CD4-positive, alpha-beta T cell (primary cell): Measurements from ENCODE around the gene OR52L1. TPM values are rescaled to one million over a fixed set of nuclear protein-coding genes. Genes with fewer than 3 reads are reported as not detected.

ENCODE experiments used
- ATAC-seq: fragments of 200-7000 bp; cut with Tn5 transposase; one replicate; pipeline ENCODE4 v1.10.0; 2022; ENCODE audit warnings: mild to moderate bottlenecking; ENCODE audit not compliant: poor library complexity
- CTCF ChIA-PET: fragments of 350-600 bp; sonication (Branson Sonifier 250); formaldehyde crosslinking; loops from one replicate; lab custom pipeline; 2021; ENCODE audit warnings: antibody characterized with exemption, inconsistent platforms; lab: Charles Lee
- POLR2A ChIA-PET: fragments of 350-600 bp; sonication (Branson Sonifier 250); formaldehyde crosslinking; loops from one replicate; lab custom pipeline; 2021; ENCODE audit warnings: antibody characterized with exemption, inconsistent platforms; lab: Charles Lee
- DNase-seq, 14 experiments: peaks; one replicate each; pipeline ENCODE4 v3.0.0-alpha.2; 2013 to 2020; ENCODE audit warnings: mixed read lengths in 2 of 14
- H3K27ac ChIP-seq, 2 donors: one replicate each; pipeline versions ENCODE4 v1.5.1 to v1.7.0; 2013; ENCODE audit warnings: low read length in 2 of 2, low read depth in 1 of 2, mild to moderate bottlenecking in 1 of 2
- H3K27me3 ChIP-seq, 2 experiments: 1 replicate in 1 of 2; 2 replicates in 1 of 2; pipeline versions ENCODE4 v1.6.1 to v1.7.0; 2013; ENCODE audit warnings: low read length in 2 of 2, control low read depth in 1 of 2, mild to moderate bottlenecking in 1 of 2, moderate library complexity in 1 of 2; ENCODE audit not compliant: insufficient read depth in 2 of 2, control insufficient read depth in 1 of 2
- H3K36me3 ChIP-seq: one replicate; pipeline ENCODE4 v1.6.1; 2013; ENCODE audit warnings: low read length, control low read depth; ENCODE audit not compliant: insufficient read depth
- H3K4me1 ChIP-seq: one replicate; pipeline ENCODE4 v1.6.1; 2013; ENCODE audit warnings: low read length, control low read depth; ENCODE audit not compliant: insufficient read depth
- H3K4me3 ChIP-seq: one replicate; pipeline ENCODE4 v1.5.1; 2013; ENCODE audit warnings: mild to moderate bottlenecking, low read length, moderate library complexity
- H3K9me3 ChIP-seq, 2 experiments: 1 replicate in 1 of 2; 2 replicates in 1 of 2; pipeline versions ENCODE4 v1.6.1 to v1.7.0; 2013; ENCODE audit warnings: low read length in 2 of 2, mild to moderate bottlenecking in 2 of 2, control low read depth in 1 of 2, moderate library complexity in 1 of 2; ENCODE audit not compliant: control insufficient read depth in 1 of 2, insufficient read depth in 1 of 2
- H3K27ac Mint-ChIP-seq: one replicate; pipeline ENCODE4 v1.8.0; 2020; ENCODE audit warnings: mixed read lengths
- H3K27me3 Mint-ChIP-seq: one replicate; pipeline ENCODE4 v1.8.0; 2021; ENCODE audit warnings: mixed read lengths
- H3K36me3 Mint-ChIP-seq: one replicate; pipeline ENCODE4 v1.8.0; 2021; ENCODE audit warnings: low read depth, mixed read lengths
- H3K4me1 Mint-ChIP-seq: one replicate; pipeline ENCODE4 v1.8.0; 2021; ENCODE audit warnings: low read depth, mixed read lengths
- H3K4me3 Mint-ChIP-seq: one replicate; pipeline ENCODE4 v1.8.0; 2020; ENCODE audit warnings: mild to moderate bottlenecking, mixed read lengths
- H3K9me3 Mint-ChIP-seq: one replicate; pipeline ENCODE4 v1.8.0; 2020; ENCODE audit warnings: mixed read lengths
- intact Hi-C, 2 experiments: fragments of 100-400 bp; cut with DNase I in 1 of 2; cut with micrococcal nuclease in 1 of 2; formaldehyde crosslinking; loops; one replicate each; pipeline versions ENCODE4 v1.15.1 to v1.9.0; 2023 to 2025; cut with DNase I, micrococcal nuclease
- total RNA-seq, 174 experiments: library from RNA in 2 of 174; stranded (reverse) in 2 of 174; gene quantifications; one replicate each; pipeline ENCODE4 v1.2.3 and lab custom pipeline; 2021 to 2026
- TF ChIP-seq, protein P1 (sequence below): fragments of 200-600 bp; IDR thresholded peaks from one replicate; pipeline ENCODE4 v1.8.0; 2022; ENCODE audit warnings: antibody characterized with exemption, mild to moderate bottlenecking

Gene OR52L1
- total RNA-seq, 2 experiments from 2014 or later = not detected

DNA sequence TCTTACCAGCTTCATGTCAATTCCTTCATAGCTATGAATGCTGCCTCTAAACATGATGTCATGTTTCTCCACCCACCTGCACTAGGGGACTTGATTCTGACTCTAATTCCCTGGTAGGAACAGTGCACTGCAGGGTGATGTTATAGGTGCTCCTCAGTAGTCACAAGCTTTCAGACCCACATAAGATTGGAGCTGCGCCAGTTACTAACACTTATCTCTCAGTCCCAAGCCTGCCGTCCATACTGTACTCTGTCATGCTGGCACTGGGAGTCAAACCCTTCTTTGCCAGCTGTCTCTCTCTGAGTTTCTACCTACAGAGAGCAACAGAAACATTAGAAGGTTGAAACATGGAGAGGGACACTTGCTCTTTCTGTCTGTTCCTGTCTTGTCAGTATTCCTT is 38.3 kb upstream of the OR52L1 start:
- intact Hi-C loops = loop anchor here in 1 of 2 experiments (2.0 kb wide), 1 partner anchor 290 kb away; no protein-coding TSS in a partner anchor
- no peaks in the 10 kb centered on the region for H3K4me1 Mint-ChIP-seq
- H3K27me3 ChIP-seq = peaks cover 4 to 14% of the 10 kb centered on the region in 2 experiments
- TF ChIP-seq, protein P1, sequence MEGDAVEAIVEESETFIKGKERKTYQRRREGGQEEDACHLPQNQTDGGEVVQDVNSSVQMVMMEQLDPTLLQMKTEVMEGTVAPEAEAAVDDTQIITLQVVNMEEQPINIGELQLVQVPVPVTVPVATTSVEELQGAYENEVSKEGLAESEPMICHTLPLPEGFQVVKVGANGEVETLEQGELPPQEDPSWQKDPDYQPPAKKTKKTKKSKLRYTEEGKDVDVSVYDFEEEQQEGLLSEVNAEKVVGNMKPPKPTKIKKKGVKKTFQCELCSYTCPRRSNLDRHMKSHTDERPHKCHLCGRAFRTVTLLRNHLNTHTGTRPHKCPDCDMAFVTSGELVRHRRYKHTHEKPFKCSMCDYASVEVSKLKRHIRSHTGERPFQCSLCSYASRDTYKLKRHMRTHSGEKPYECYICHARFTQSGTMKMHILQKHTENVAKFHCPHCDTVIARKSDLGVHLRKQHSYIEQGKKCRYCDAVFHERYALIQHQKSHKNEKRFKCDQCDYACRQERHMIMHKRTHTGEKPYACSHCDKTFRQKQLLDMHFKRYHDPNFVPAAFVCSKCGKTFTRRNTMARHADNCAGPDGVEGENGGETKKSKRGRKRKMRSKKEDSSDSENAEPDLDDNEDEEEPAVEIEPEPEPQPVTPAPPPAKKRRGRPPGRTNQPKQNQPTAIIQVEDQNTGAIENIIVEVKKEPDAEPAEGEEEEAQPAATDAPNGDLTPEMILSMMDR = no peak
- ATAC-seq (no peak), DNase-seq (no peak)
- H3K4me3 ChIP-seq = no peak overlapping the region
- POLR2A ChIA-PET = no interaction called here
- H3K9me3 ChIP-seq = no peaks in the 10 kb centered on the region
- no peak overlapping the region for H3K27ac ChIP-seq
- H3K4me3 Mint-ChIP-seq = no peak overlapping the region
- H3K36me3 ChIP-seq = no peaks in the 10 kb centered on the region
- no peaks in the 10 kb centered on the region for H3K4me1 ChIP-seq
- CTCF ChIA-PET = no interaction called here
- H3K9me3 Mint-ChIP-seq = no peaks in the 10 kb centered on the region
- peaks cover 49% of the 10 kb centered on the region for H3K27me3 Mint-ChIP-seq
- no peaks in the 10 kb centered on the region for H3K36me3 Mint-ChIP-seq
- no peak overlapping the region for H3K27ac Mint-ChIP-seq

DNA sequence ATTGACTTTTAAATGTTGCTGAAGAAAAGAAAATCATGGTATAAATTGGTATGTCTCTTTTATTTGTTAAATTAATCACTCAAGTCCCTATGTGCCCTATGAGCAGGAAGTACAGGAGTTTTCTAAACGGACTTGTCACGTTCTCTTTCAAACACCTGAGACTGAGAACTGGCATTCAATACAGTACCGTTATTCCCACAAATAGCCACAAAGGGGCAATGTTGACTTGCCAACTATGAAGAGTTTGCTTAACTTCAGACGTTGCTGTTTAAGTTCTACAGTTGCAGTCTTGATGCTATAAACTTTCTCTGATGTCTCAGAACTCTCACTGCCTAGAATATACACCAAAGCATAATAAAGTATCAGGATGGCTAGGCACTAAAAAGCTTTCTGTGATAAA is 36.2 kb upstream of the OR52L1 start:
- intact Hi-C loops = loop anchor here (1.0 to 2.0 kb wide), 2 partner anchors 291 to 330 kb away; no protein-coding TSS in a partner anchor
- no peak overlapping the region for H3K27ac ChIP-seq
- POLR2A ChIA-PET = no interaction called here
- H3K27me3 Mint-ChIP-seq = peaks cover 57% of the 10 kb centered on the region
- H3K9me3 Mint-ChIP-seq = no peaks in the 10 kb centered on the region
- H3K4me3 Mint-ChIP-seq = no peak overlapping the region
- no peak overlapping the region for H3K4me3 ChIP-seq
- DNase-seq = peak in 4 of 14 experiments; percentile 13 to 63 (median 54)
- H3K4me1 ChIP-seq = no peaks in the 10 kb centered on the region
- ATAC-seq = peak; percentile 43
- no peaks in the 10 kb centered on the region for H3K36me3 ChIP-seq
- peaks cover 4 to 6% of the 10 kb centered on the region in 2 experiments for H3K27me3 ChIP-seq
- no peaks in the 10 kb centered on the region for H3K36me3 Mint-ChIP-seq
- CTCF ChIA-PET = interaction anchor here (1.0 kb wide), 1 partner anchor 330 kb away, joined by 3 read pairs; no protein-coding TSS in a partner anchor
- TF ChIP-seq, protein P1 = peak; percentile 41
- H3K4me1 Mint-ChIP-seq = no peaks in the 10 kb centered on the region
- no peak overlapping the region for H3K27ac Mint-ChIP-seq
- H3K9me3 ChIP-seq = no peaks in the 10 kb centered on the region

DNA sequence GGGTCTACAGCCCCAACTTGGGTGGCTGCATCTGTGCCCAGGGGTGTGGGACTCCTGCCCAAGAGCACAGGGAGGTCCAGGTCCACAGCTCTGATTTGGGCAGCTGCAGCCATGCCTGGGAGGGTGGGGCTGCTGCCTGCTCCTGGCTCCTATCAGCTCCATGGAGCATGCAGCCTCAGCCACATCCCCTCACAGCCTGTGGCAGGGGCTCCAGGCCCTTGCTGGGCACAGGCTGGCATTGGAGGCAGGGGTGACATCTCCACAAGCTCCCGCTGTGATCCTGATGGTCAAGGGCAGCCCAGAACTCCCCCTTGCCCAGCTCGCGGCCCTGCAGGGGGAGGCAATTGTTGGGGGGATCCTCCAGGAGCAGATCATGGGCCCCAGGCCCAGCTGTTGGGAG is 26.3 kb upstream of the OR52L1 start:
- peaks cover 2 to 4% of the 10 kb centered on the region in 2 experiments for H3K27me3 ChIP-seq
- no peaks in the 10 kb centered on the region for H3K36me3 Mint-ChIP-seq
- no peak for ATAC-seq
- no peak for DNase-seq
- H3K4me3 ChIP-seq = no peak overlapping the region
- intact Hi-C loops = no loop called here
- no peaks in the 10 kb centered on the region for H3K36me3 ChIP-seq
- TF ChIP-seq, protein P1 = no peak
- H3K9me3 ChIP-seq = peaks cover 0 to 11% of the 10 kb centered on the region in 2 experiments
- CTCF ChIA-PET = no interaction called here
- H3K4me1 Mint-ChIP-seq = no peaks in the 10 kb centered on the region
- H3K9me3 Mint-ChIP-seq = peaks cover 6% of the 10 kb centered on the region
- H3K4me3 Mint-ChIP-seq = no peak overlapping the region
- POLR2A ChIA-PET = no interaction called here
- H3K4me1 ChIP-seq = no peaks in the 10 kb centered on the region
- H3K27ac Mint-ChIP-seq = no peak overlapping the region
- H3K27ac ChIP-seq = no peak overlapping the region
- peaks cover 37% of the 10 kb centered on the region for H3K27me3 Mint-ChIP-seq
